ENCODE measurements around the gene BCR.
"Not testable (repeated sequence)": the region's sequence is repeated elsewhere in the genome, so short reads cannot be mapped to it uniquely, and the experiment has no call there.

The BCR gene

GRCh38 chr22:23311635-23312420 is 131.5 kb downstream of the BCR start:
- not testable (repeated sequence) for DNase-seq (ENCODE audit: low spot score)

GRCh38 chr22:23313791-23314567 is 133.7 kb downstream of the BCR start:
- DNase-seq (ENCODE audit: low spot score), result no peak

DNA sequence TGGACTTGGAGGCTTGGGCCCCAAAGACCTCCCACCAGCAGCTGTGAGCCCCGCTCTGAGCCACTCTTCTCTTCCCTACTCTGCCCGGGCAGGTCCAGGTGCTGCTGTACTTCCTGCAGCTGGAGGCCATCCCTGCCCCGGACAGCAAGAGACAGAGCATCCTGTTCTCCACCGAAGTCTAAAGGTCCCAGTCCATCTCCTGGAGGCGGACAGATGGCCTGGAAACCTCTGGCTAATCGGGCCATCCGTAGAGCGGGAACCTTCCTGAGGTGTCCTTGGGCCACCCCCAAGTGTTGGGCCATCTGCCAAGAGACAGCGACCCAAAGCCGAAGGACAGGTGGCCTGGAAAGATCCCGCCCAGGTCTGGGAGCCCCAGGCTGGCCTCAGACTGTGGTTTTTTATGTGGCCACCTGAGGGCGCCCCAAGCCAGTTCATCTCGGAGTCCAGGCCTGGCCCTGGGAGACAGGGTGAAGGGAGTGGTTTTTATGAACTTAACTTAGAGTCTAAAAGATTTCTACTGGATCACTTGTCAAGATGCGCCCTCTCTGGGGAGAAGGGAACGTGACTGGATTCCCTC is 135.1 kb downstream of the BCR start:
- peak; percentile 67 for DNase-seq (ENCODE audit: low spot score)

DNA sequence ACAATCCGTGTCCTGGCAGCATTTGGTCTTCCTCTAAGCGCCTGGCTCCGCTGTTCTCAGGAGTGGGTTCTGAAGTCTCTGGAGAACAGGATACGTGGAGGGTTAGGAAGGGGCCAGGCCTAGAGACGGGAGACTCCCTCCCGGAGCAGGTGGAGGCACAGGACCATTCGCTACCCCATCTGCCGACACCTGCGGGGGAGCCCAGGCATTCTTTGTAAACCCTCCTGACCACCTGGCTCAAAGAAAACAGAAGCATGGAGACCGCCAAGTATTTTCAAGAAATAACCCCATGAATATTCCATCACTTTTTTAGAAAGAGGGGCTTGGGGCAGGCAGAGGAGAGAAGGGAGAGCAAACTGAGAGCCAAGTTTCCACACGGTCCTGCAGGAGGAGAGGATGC is 136.3 kb downstream of the BCR start:
- DNase-seq (ENCODE audit: low spot score), result not testable (repeated sequence)

GRCh38 chr22:23318316-23318715 is 138.0 kb downstream of the BCR start:
- not testable (repeated sequence) for DNase-seq (ENCODE audit: low spot score)

DNA sequence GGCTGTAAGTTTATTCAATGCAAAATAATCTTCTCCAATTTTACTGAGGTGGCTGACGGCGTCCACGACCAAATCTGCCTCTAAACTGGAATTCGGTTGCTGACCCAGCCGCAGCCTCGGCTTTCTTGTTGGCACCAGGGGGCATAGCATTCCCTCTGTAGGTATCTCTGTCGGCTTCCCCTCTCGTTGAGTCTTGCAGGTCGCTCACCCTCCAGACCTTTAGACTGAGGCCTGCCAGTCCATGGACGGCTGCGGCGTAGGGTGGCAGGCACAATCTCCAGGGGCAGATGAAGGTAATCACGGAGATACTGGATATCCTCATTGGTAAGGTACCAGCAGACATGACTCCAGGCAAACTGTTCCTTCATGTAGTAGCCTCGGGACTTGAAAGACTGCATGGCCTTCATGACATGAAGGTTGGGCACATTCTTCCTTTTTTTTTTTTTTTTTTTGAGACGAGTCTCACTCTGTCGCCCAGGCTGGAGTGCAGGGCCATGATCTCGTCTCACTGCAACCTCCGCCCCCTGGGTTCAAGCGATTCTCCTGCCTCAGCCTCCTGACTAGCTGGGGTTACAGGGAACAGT is 142.3 kb downstream of the BCR start:
- peak; percentile 33 for DNase-seq (ENCODE audit: low spot score)

GRCh38 chr22:23323960-23324688 is 143.8 kb downstream of the BCR start:
- not testable (repeated sequence) for DNase-seq (ENCODE audit: low spot score)

GRCh38 chr22:23325183-23325582 is 144.9 kb downstream of the BCR start:
- no peak for DNase-seq (ENCODE audit: low spot score)

- DNase-seq (ENCODE audit: low spot score), result not testable (repeated sequence)
Measured at GRCh38 chr22:23333822-23334221, 153.5 kb downstream of the BCR start.

- not testable (repeated sequence) for DNase-seq (ENCODE audit: low spot score)
Measured at GRCh38 chr22:23337672-23338071, 157.4 kb downstream of the BCR start.

DNA sequence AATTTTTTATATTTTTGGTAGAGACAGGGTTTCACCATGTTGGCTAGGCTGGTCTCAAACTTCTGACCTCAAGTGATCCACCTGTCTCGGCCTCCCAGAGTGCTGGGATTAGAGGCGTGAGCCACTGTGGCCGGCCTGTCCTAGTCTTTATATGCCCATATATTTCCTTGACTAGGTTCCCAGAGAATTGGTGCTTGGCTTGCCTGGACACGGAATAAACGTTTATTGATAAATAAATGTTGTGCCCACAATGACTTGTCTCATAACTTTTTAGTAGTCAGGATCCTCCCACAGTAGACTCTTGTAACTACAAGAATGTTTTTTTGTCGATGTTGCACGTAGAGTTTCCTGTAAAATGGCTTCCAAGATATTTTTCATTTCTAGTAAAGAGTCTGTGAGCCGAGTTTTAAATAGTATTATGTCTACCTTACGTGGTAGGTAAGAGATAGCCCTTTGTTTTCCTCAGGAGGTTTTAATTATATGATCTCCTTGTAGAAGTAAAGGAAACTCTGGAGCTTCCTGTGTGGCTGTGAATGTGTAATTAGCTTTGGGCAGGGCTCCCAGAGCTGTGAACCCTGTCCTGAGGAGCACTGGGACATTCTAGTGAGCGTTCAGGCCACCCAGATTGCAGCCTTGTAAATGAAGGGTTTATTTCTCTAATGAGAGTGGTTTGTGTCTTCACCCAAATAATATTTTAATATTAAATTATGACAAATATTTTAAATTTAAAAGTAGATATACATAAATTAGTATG is 161.8 kb downstream of the BCR start:
- DNase-seq (ENCODE audit: low spot score), result not testable (repeated sequence)

- DNase-seq (ENCODE audit: low spot score), result no peak
Measured at GRCh38 chr22:23351321-23351720, 171.0 kb downstream of the BCR start.

- DNase-seq (ENCODE audit: low spot score), result no peak
Measured at GRCh38 chr22:23353004-23353403, 172.7 kb downstream of the BCR start.

GRCh38 chr22:23353696-23354095 is 173.4 kb downstream of the BCR start:
- no peak for DNase-seq (ENCODE audit: low spot score)

DNA sequence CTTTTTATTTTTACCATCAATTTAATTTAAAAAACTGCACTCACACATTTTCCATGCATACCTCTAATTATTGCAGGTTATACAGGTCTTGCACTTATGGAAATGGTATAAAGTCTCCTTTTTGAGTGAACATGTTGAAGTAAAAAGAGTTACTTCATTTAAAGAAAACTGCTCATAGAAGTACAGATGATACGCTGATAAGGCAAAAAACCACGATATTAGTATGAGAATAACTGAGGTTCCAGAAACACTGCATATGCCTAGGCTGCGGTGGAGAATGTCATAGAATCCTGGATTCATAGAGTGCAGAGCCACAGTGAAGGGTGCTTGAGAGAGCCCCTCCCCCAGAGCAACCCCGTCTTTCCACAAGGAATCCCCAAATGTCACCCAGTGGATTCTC is 175.8 kb downstream of the BCR start:
- no peak for DNase-seq (ENCODE audit: low spot score)

- DNase-seq (ENCODE audit: low spot score), result no peak
Measured at GRCh38 chr22:23357053-23357452, 176.7 kb downstream of the BCR start.

GRCh38 chr22:23359583-23360123 is 179.3 kb downstream of the BCR start:
- DNase-seq (ENCODE audit: low spot score), result no peak

GRCh38 chr22:23361676-23362075 is 181.4 kb downstream of the BCR start:
- no peak for DNase-seq (ENCODE audit: low spot score)

GRCh38 chr22:23363683-23364082 is 183.4 kb downstream of the BCR start:
- no peak for DNase-seq (ENCODE audit: low spot score)

DNA sequence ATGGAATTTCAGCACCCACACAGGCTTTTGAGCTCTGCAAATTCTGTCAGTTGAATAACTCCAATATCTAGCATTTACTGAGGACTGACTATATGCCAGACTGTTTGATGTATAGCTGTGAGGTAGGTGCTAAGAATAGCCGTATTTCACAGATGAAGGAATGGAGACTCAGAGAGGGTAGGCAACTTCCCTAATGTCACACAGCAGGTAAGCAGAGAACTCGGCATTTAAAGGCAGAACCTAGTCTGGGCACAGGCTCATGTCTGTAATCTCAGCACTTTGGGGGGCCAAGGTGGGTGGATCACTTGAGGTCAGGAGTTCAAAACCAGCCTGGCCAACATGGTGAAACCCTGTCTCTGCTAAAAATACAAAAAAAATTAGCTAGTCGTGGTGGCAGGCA is 184.1 kb downstream of the BCR start:
- no peak for DNase-seq (ENCODE audit: low spot score)

Data from SK-N-DZ (cell line).